HL-60 (cell line): ENCODE measurements around the gene BRAF.

Source experiments
- DNase-seq, 2 experiments: peaks; one replicate each; pipeline ENCODE4 v3.0.0-alpha.2; 2010 to 2020; ENCODE audit warnings: low read depth in 1 of 2, low spot score in 1 of 2
- H3K27ac ChIP-seq: fragments of 250-450 bp; sonication (Bioruptor Pico); replicated peaks from 2 replicates; pipeline ENCODE4 v1.5.1; 2020; ENCODE audit warnings: mild to moderate bottlenecking, moderate library complexity
- H3K27me3 ChIP-seq: fragments of 250-450 bp; sonication (Bioruptor Pico); 2 replicates; pipeline ENCODE4 v1.5.1; 2021; ENCODE audit warnings: mild to moderate bottlenecking, moderate library complexity; ENCODE audit not compliant: insufficient read depth, poor library complexity, severe bottlenecking
- H3K4me3 ChIP-seq: replicated peaks from 2 replicates; pipeline ENCODE4 v1.5.1; 2011; ENCODE audit warnings: mild to moderate bottlenecking, control low read depth, low read length; ENCODE audit not compliant: insufficient read depth
- GABPA ChIP-seq: IDR thresholded peaks from 2 replicates; pipeline ENCODE4 v1.6.1; 2012; ENCODE audit warnings: low read depth
- POLR2AphosphoS5 ChIP-seq: IDR thresholded peaks from 2 replicates; pipeline ENCODE4 v1.6.1; 2012; ENCODE audit warnings: low read depth
- SPI1 ChIP-seq: IDR thresholded peaks from 2 replicates; pipeline ENCODE4 v1.6.1; 2012; ENCODE audit warnings: low read depth, mild to moderate bottlenecking, borderline replicate concordance
- TF ChIP-seq, protein P1 (sequence below): IDR thresholded peaks from one replicate; pipeline ENCODE4 v1.5.1; 2011; ENCODE audit warnings: low read length, control low read depth, inconsistent platforms; ENCODE audit not compliant: insufficient read depth
- TF ChIP-seq, protein P2 (sequence below): IDR thresholded peaks from 2 replicates; pipeline ENCODE4 v1.6.1; 2012; ENCODE audit warnings: low read depth; ENCODE audit not compliant: insufficient replicate concordance

Gene BRAF

DNA sequence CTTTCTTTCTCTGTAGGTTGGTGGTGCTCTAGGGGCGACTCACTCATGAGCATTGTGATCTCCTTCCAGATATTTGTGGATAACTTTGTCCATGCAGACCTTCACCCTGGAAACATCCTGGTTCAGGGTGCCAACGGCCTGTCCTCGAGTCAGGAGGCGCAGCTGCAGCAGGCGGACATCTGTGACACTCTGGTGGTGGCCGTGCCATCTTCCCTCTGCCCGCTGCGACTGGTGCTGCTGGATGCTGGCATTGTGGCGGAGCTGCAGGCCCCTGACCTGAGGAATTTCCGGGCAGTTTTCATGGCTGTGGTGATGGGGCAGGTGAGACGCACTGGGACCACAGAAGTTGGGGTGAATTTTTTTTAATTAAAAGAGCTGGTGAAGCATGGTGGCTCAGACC lies 237.8 kb downstream of the BRAF start:
- TF ChIP-seq POLR2AphosphoS5: no peak
- TF ChIP-seq, protein P1, sequence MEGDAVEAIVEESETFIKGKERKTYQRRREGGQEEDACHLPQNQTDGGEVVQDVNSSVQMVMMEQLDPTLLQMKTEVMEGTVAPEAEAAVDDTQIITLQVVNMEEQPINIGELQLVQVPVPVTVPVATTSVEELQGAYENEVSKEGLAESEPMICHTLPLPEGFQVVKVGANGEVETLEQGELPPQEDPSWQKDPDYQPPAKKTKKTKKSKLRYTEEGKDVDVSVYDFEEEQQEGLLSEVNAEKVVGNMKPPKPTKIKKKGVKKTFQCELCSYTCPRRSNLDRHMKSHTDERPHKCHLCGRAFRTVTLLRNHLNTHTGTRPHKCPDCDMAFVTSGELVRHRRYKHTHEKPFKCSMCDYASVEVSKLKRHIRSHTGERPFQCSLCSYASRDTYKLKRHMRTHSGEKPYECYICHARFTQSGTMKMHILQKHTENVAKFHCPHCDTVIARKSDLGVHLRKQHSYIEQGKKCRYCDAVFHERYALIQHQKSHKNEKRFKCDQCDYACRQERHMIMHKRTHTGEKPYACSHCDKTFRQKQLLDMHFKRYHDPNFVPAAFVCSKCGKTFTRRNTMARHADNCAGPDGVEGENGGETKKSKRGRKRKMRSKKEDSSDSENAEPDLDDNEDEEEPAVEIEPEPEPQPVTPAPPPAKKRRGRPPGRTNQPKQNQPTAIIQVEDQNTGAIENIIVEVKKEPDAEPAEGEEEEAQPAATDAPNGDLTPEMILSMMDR: no peak
- TF ChIP-seq GABPA: no peak
- TF ChIP-seq, protein P2, sequence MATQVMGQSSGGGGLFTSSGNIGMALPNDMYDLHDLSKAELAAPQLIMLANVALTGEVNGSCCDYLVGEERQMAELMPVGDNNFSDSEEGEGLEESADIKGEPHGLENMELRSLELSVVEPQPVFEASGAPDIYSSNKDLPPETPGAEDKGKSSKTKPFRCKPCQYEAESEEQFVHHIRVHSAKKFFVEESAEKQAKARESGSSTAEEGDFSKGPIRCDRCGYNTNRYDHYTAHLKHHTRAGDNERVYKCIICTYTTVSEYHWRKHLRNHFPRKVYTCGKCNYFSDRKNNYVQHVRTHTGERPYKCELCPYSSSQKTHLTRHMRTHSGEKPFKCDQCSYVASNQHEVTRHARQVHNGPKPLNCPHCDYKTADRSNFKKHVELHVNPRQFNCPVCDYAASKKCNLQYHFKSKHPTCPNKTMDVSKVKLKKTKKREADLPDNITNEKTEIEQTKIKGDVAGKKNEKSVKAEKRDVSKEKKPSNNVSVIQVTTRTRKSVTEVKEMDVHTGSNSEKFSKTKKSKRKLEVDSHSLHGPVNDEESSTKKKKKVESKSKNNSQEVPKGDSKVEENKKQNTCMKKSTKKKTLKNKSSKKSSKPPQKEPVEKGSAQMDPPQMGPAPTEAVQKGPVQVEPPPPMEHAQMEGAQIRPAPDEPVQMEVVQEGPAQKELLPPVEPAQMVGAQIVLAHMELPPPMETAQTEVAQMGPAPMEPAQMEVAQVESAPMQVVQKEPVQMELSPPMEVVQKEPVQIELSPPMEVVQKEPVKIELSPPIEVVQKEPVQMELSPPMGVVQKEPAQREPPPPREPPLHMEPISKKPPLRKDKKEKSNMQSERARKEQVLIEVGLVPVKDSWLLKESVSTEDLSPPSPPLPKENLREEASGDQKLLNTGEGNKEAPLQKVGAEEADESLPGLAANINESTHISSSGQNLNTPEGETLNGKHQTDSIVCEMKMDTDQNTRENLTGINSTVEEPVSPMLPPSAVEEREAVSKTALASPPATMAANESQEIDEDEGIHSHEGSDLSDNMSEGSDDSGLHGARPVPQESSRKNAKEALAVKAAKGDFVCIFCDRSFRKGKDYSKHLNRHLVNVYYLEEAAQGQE: no peak
- no peak for TF ChIP-seq SPI1
- no peak for DNase-seq
- Histone ChIP-seq H3K4me3 (no peak overlapping the region), H3K27ac (no peak overlapping the region), H3K27me3 (no peaks in the 10 kb centered on the region)

DNA sequence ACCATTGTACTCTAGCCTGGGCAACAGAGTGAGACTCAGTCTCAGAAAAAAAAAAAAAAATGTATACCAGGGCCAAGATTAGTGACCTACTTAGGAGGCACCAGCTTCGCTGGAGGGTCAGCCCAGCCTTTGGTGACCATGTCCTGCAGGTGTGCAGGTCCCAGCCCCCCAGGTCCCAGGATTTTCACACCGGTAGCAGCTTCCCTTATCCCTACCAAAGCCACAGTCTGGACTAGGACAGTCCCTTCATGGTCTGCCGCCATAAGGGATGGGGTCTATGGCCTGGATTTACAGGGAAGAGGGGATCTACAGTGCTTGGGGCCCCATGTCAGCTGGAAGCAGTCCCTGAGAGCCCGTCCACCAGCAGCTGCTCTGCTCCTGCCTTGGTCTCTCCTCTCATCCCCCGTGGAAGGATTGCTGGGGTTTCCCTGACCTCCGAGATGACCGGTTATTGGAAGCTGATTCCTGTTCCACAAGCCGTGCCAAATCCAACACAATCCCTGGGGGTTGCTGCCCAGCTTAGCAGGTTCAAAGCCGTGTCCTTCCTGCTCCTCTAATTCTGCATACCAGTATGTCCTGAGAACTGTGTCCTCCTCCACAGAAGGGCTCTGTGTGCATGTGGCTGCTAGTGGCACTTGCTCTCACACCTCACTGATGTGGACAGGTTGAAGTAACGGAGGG lies 239.2 kb downstream of the BRAF start:
- H3K4me3 ChIP-seq: no peak overlapping the region

DNA sequence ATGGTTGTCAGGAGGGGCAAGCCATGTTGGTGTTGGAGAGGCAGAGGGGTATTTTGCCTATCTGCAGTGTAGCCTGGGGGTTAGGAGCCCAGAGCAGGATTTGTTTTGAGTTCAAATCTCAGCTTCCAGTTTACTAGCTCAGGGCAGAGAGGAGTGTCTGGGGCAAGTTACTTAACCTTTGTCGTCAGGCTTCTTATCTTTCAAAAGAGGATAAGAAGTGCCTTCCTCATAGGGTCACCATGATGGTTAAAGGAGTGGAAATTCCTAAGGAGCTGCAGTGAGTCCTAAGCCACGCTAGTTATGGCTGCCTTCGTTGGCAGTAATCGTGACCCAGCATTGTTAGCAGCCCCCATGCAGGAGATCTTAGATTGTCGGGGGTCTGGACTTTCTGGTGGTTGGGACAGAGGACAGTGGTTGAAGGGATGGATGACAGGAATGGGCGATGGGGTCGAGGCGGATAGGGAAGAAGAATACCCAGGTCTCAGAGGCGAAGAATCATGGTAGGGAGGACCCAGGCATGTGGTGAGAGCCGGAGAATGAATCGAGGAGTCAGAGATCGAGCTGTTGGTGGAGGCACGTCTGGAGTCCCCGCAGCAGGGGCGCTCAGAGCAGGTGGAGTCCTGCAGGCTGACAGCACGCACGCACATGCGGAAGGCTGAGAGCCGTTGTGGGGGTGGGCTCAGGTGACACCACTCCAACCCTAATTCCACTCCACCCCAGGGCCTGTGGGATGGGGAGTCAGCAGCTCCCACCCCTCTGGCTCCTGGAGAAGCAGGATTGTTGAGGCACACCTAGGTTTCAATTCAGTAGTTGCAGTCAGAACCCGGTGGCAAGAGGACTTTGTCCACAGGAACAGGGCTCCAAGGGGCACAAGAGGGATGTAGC lies 240.4 kb downstream of the BRAF start:
- no peak for TF ChIP-seq GABPA
- TF ChIP-seq, protein P2: no peak
- TF ChIP-seq SPI1: no peak
- no peak for TF ChIP-seq POLR2AphosphoS5
- TF ChIP-seq, protein P1: no peak
- no peak for DNase-seq
- no peak overlapping the region for H3K27ac ChIP-seq
- H3K27me3 ChIP-seq: no peaks in the 10 kb centered on the region
- no peak overlapping the region for H3K4me3 ChIP-seq

More for the DNA sequence above, 239.2 kb downstream of the BRAF start:
- no peak for DNase-seq
- no peak for TF ChIP-seq GABPA
- TF ChIP-seq, protein P1: no peak
- TF ChIP-seq POLR2AphosphoS5: no peak
- no peak for TF ChIP-seq SPI1
- TF ChIP-seq, protein P2: no peak
- no peak overlapping the region for H3K27ac ChIP-seq
- no peaks in the 10 kb centered on the region for H3K27me3 ChIP-seq
